Measurements from ENCODE around the gene SLC49A4.

GRCh38 chr3:122748347-122748746, 46.5 kb upstream of the SLC49A4 start:
- TF ChIP-seq CTCF (IDR thresholded peaks at IDR 0.05) (no peak), POLR2A (IDR thresholded peaks at IDR 0.05; ENCODE audit: low read depth) (no peak), EP300 (IDR thresholded peaks at IDR 0.05) (no peak), POLR2AphosphoS5 (IDR thresholded peaks at IDR 0.05) (no peak)
